Measurements from ENCODE around the gene SGCA. TPM values are rescaled to one million over a fixed set of nuclear protein-coding genes. Genes with fewer than 3 reads are reported as not detected.

Gene SGCA
- total RNA-seq, 1 experiment from 2014 or later, result not detected

GRCh38 chr17:50125420-50125997 is 40.3 kb upstream of the SGCA start:
- Histone ChIP-seq H3F3A (ENCODE audit: low read length, unreplicated experiment) (no peaks in the 10 kb centered on the region), H3K9ac (ENCODE audit: low read length) (no peak overlapping the region), H3K4me1 (ENCODE audit: insufficient read depth, low read length) (peaks cover 3% of the 10 kb centered on the region; the same call in 1 of the 2 replicates), H2AFZ (ENCODE audit: low read length) (no peak overlapping the region), H3K9me3 (ENCODE audit: low read length) (no peaks in the 10 kb centered on the region), H3K4me3 (ENCODE audit: low read length) (no peak overlapping the region), H3K36me3 (ENCODE audit: low read depth, low read length) (no peaks in the 10 kb centered on the region), H3K27me3 (ENCODE audit: low read length) (peaks cover 17% of the 10 kb centered on the region), H3K27ac (ENCODE audit: low read length) (no peak overlapping the region), H3K79me2 (ENCODE audit: low read length) (no peaks in the 10 kb centered on the region), H3K9me2 (replicated peaks; ENCODE audit: low read length) (no peaks in the 10 kb centered on the region), H3K4me2 (ENCODE audit: low read length) (no peak overlapping the region), H4K20me1 (ENCODE audit: low read length) (no peaks in the 10 kb centered on the region)
- TF ChIP-seq EZH2phosphoT487 (IDR thresholded peaks at IDR 0.05; ENCODE audit: borderline replicate concordance, low read length), result no peak
- TF ChIP-seq CTCF (conservative IDR thresholded peaks at IDR 0.05; ENCODE audit: low read depth, low read length), result no peak
- TF ChIP-seq EZH2 (IDR thresholded peaks at IDR 0.05; ENCODE audit: low read length, unreplicated experiment), result no peak
- ATAC-seq (no peak), DNase-seq (no peak)
- ChIA-PET POLR2A (ENCODE audit: unreplicated experiment) (no interaction called here), CTCF (no interaction called here)
- BruUV-seq (replicated peaks), result no TSS peak
- intact Hi-C loops (cut with micrococcal nuclease), result no loop called here

- no peaks in the 10 kb centered on the region for H3F3A ChIP-seq (ENCODE audit: low read length, unreplicated experiment)
- no peaks in the 10 kb centered on the region for H3K79me2 ChIP-seq (ENCODE audit: low read length)
- H2AFZ ChIP-seq (ENCODE audit: low read length), result no peak overlapping the region
- ChIA-PET POLR2A (ENCODE audit: unreplicated experiment) (no interaction called here), CTCF (no interaction called here)
- H3K27me3 ChIP-seq (ENCODE audit: low read length), result peaks cover 17% of the 10 kb centered on the region
- TF ChIP-seq EZH2phosphoT487 (IDR thresholded peaks at IDR 0.05; ENCODE audit: borderline replicate concordance, low read length) (no peak), CTCF (conservative IDR thresholded peaks at IDR 0.05; ENCODE audit: low read depth, low read length) (no peak), EZH2 (IDR thresholded peaks at IDR 0.05; ENCODE audit: low read length, unreplicated experiment) (no peak)
- H3K9me2 ChIP-seq (replicated peaks; ENCODE audit: low read length), result no peaks in the 10 kb centered on the region
- peaks cover 3% of the 10 kb centered on the region; the same call in 1 of the 2 replicates for H3K4me1 ChIP-seq (ENCODE audit: insufficient read depth, low read length)
- ATAC-seq, result no peak
- peak; percentile 35 for DNase-seq
- no peak overlapping the region for H3K27ac ChIP-seq (ENCODE audit: low read length)
- no peaks in the 10 kb centered on the region for H3K36me3 ChIP-seq (ENCODE audit: low read depth, low read length)
- H3K9me3 ChIP-seq (ENCODE audit: low read length), result no peaks in the 10 kb centered on the region
- no peak overlapping the region for H3K9ac ChIP-seq (ENCODE audit: low read length)
- no peaks in the 10 kb centered on the region for H4K20me1 ChIP-seq (ENCODE audit: low read length)
- H3K4me3 ChIP-seq (ENCODE audit: low read length), result no peak overlapping the region
- no TSS peak for BruUV-seq (replicated peaks)
- intact Hi-C loops (cut with micrococcal nuclease), result no loop called here
- no peak overlapping the region for H3K4me2 ChIP-seq (ENCODE audit: low read length)
Measured at GRCh38 chr17:50127697-50128361, 38.0 kb upstream of the SGCA start.
